HepG2 (cell line): ENCODE measurements around the gene TPM1. TPM values are rescaled to one million over a fixed set of nuclear protein-coding genes. Genes with fewer than 3 reads are reported as not detected.

Source experiments
- ATRX ChIP-seq: sonication (generic); formaldehyde crosslinking; IDR thresholded peaks from 2 replicates; pipeline ENCODE4 v1.4.0; 2020; ENCODE audit warnings: missing genetic modification reagents, borderline replicate concordance
- ERF ChIP-seq: IDR thresholded peaks from 2 replicates; pipeline ENCODE4 v1.6.1; 2018; ENCODE audit warnings: missing biosample characterization, missing genetic modification reagents
- HOXA9 ChIP-seq: sonication (generic); formaldehyde crosslinking; IDR thresholded peaks from 2 replicates; pipeline ENCODE4 v1.8.1; 2022; ENCODE audit warnings: missing genetic modification reagents, mild to moderate bottlenecking, moderate library complexity, borderline replicate concordance
- IRX3 ChIP-seq: sonication (generic); formaldehyde crosslinking; IDR thresholded peaks from 2 replicates; pipeline ENCODE4 v1.8.1; 2023; ENCODE audit warnings: mild to moderate bottlenecking, low read depth, missing genetic modification reagents, borderline replicate concordance
- MIXL1 ChIP-seq: IDR thresholded peaks from 2 replicates; pipeline ENCODE4 v1.6.1; 2016
- PCBP1 ChIP-seq: fragments of 200-400 bp; formaldehyde crosslinking; IDR thresholded peaks from 2 replicates; pipeline ENCODE4 v1.6.1; 2017; ENCODE audit warnings: mild to moderate bottlenecking, low read depth, low read length, borderline replicate concordance
- SP4 ChIP-seq: sonication (generic); formaldehyde crosslinking; IDR thresholded peaks from 2 replicates; pipeline ENCODE4 v1.8.1; 2023; ENCODE audit warnings: mild to moderate bottlenecking, missing genetic modification reagents
- SYNCRIP ChIP-seq: fragments of 200-400 bp; formaldehyde crosslinking; IDR thresholded peaks from 2 replicates; pipeline ENCODE4 v1.6.1; 2018; ENCODE audit warnings: mild to moderate bottlenecking, low read depth, low read length; ENCODE audit not compliant: insufficient read depth
- TEAD3 ChIP-seq: optimal IDR thresholded peaks from 2 replicates; pipeline ENCODE3; 2016; ENCODE audit warnings: borderline replicate concordance
- ZFP62 ChIP-seq: sonication (generic); formaldehyde crosslinking; IDR thresholded peaks from 2 replicates; pipeline ENCODE4 v1.4.0; 2020; ENCODE audit warnings: missing genetic modification reagents
- ZMYM2 ChIP-seq: sonication (generic); formaldehyde crosslinking; IDR thresholded peaks from 2 replicates; pipeline ENCODE4 v1.8.0; 2022; ENCODE audit warnings: mild to moderate bottlenecking, missing genetic modification reagents
- ZNF331 ChIP-seq: sonication (generic); formaldehyde crosslinking; IDR thresholded peaks from 2 replicates; pipeline ENCODE4 v1.4.0; 2020; ENCODE audit warnings: missing genetic modification reagents
- ZNF431 ChIP-seq: sonication (generic); formaldehyde crosslinking; IDR thresholded peaks from 2 replicates; pipeline ENCODE4 v1.9.0; 2022; ENCODE audit warnings: missing genetic modification reagents, low read depth, mild to moderate bottlenecking, borderline replicate concordance
- ZNF569 ChIP-seq: sonication (generic); formaldehyde crosslinking; IDR thresholded peaks from 2 replicates; pipeline ENCODE4 v1.5.0; 2020; ENCODE audit warnings: mild to moderate bottlenecking, missing genetic modification reagents, moderate library complexity, borderline replicate concordance
- ZNF776 ChIP-seq: sonication (generic); formaldehyde crosslinking; IDR thresholded peaks from 2 replicates; pipeline ENCODE4 v1.4.0; 2020; ENCODE audit warnings: mild to moderate bottlenecking, missing genetic modification reagents
- ZNF790 ChIP-seq: sonication (generic); formaldehyde crosslinking; IDR thresholded peaks from 2 replicates; pipeline ENCODE4 v1.8.0; 2022; ENCODE audit warnings: missing genetic modification reagents, mild to moderate bottlenecking, borderline replicate concordance
- polyA plus RNA-seq, 8 experiments: library from polyadenylated mRNA; depleted of rRNA in 3 of 8; stranded (reverse) in 7 of 8; unstranded in 1 of 8; fragments of >200 nt; fragmentation: Illumina TruSeq in 4 of 8; extraction: Trizol in 4 of 8; gene quantifications; 2 replicates each; pipeline versions ENCODE4 v1.2.1 to v1.2.3, GENCODE V29; 2011 to 2016; ENCODE audit warnings: low read depth in 4 of 8, missing spikeins in 1 of 8, mixed read lengths in 1 of 8; ENCODE audit not compliant: insufficient read depth in 1 of 8
- total RNA-seq, 5 experiments: library from RNA; depleted of rRNA; stranded (reverse); fragments of >200 nt; fragmentation: Illumina TruSeq; extraction: Trizol; gene quantifications; 2 replicates each; pipeline ENCODE4 v1.2.3, GENCODE V29; 2016; ENCODE audit warnings: low read depth in 1 of 5
- TF ChIP-seq, protein P1 (sequence below): sonication (generic); formaldehyde crosslinking; IDR thresholded peaks from 2 replicates; pipeline ENCODE4 v1.4.0; 2020; ENCODE audit warnings: missing genetic modification reagents, borderline replicate concordance
- TF ChIP-seq, protein P2 (sequence below): sonication (generic); formaldehyde crosslinking; conservative IDR thresholded peaks from 2 replicates; pipeline ENCODE4 v1.4.0; 2020; ENCODE audit warnings: missing genetic modification reagents
- TF ChIP-seq, protein P3 (sequence below): sonication (generic); formaldehyde crosslinking; IDR thresholded peaks from 2 replicates; pipeline ENCODE4 v1.5.1; 2020; ENCODE audit warnings: missing genetic modification reagents, mild to moderate bottlenecking, borderline replicate concordance
- TF ChIP-seq, protein P4 (sequence below): sonication (generic); formaldehyde crosslinking; IDR thresholded peaks from 2 replicates; pipeline ENCODE4 v1.5.0; 2020; ENCODE audit warnings: missing genetic modification reagents, mild to moderate bottlenecking, borderline replicate concordance
- TF ChIP-seq, protein P5 (sequence below): sonication (generic); formaldehyde crosslinking; IDR thresholded peaks from 2 replicates; pipeline ENCODE4 v1.4.0; 2020; ENCODE audit warnings: missing genetic modification reagents, borderline replicate concordance

TPM1 gene
- total and polyA plus RNA-seq, 2 of the 13 experiments (the other 11 are each of a cell fraction or from before 2014, with no cell fraction given): 98.9 to 109 TPM

DNA sequence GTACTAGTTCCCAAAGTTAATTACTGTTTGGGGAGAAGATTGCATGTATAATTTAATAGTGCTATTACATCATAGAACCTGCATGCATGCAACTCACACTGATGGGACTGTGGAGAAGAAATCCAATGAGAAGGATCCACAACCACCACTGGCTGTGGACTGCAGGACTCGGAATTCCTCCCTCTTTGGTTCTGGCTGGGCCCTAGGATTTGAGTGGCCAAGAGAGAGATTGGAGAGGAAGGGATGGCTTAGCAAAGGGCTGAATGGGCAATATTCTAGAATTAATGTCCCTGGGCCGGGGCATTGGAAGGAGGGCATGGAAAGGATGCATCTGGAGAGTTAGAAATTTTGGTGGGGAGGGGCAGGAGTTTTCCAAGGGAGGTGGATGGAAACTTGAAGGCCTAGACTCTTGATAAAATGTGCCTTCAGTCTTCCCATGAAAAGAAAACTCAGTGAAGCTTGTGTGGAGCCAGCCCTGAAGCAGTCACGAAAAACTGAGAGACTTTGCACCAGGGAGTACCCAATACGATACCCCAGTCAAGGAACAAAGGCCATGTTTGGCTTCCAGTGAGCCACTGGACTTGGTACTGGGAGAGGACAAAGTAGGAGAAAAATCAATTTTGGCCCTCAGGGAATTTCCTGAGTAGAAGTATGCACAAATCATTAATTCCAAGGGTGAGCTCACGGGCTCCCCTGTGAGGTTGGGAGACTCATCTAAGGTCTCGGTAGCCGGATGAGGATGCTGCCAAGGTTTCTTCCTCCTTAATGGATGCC is 31.4 kb upstream of the TPM1 start (continued):
- TF ChIP-seq, protein P1, sequence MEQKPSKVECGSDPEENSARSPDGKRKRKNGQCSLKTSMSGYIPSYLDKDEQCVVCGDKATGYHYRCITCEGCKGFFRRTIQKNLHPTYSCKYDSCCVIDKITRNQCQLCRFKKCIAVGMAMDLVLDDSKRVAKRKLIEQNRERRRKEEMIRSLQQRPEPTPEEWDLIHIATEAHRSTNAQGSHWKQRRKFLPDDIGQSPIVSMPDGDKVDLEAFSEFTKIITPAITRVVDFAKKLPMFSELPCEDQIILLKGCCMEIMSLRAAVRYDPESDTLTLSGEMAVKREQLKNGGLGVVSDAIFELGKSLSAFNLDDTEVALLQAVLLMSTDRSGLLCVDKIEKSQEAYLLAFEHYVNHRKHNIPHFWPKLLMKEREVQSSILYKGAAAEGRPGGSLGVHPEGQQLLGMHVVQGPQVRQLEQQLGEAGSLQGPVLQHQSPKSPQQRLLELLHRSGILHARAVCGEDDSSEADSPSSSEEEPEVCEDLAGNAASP (CRISPR knock-in tag): peak; percentile 46; the same call in 1 of the 2 replicates
- TF ChIP-seq ZNF431 (CRISPR knock-in tag) (no peak), IRX3 (CRISPR knock-in tag) (no peak), MIXL1 (CRISPR knock-in tag) (peak; percentile 77), ZNF331 (peak; percentile 52; the same call in 1 of the 2 replicates), ERF (peak; percentile 68), ZNF790 (CRISPR knock-in tag) (no peak), PCBP1 (no peak), SP4 (CRISPR knock-in tag) (no peak), ZNF776 (CRISPR knock-in tag) (no peak), ZFP62 (CRISPR knock-in tag) (no peak), ZMYM2 (CRISPR knock-in tag) (peak; percentile 94), SYNCRIP (no peak), ATRX (CRISPR knock-in tag) (no peak), ZNF569 (CRISPR knock-in tag) (no peak), HOXA9 (CRISPR knock-in tag) (no peak), TEAD3 (CRISPR knock-in tag) (peak; percentile 85)
- TF ChIP-seq, protein P2, sequence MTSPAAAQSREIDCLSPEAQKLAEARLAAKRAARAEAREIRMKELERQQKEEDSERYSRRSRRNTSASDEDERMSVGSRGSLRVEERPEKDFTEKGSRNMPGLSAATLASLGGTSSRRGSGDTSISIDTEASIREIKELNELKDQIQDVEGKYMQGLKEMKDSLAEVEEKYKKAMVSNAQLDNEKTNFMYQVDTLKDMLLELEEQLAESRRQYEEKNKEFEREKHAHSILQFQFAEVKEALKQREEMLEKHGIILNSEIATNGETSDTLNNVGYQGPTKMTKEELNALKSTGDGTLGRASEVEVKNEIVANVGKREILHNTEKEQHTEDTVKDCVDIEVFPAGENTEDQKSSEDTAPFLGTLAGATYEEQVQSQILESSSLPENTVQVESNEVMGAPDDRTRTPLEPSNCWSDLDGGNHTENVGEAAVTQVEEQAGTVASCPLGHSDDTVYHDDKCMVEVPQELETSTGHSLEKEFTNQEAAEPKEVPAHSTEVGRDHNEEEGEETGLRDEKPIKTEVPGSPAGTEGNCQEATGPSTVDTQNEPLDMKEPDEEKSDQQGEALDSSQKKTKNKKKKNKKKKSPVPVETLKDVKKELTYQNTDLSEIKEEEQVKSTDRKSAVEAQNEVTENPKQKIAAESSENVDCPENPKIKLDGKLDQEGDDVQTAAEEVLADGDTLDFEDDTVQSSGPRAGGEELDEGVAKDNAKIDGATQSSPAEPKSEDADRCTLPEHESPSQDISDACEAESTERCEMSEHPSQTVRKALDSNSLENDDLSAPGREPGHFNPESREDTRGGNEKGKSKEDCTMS (CRISPR knock-in tag): no peak
- TF ChIP-seq, protein P3, sequence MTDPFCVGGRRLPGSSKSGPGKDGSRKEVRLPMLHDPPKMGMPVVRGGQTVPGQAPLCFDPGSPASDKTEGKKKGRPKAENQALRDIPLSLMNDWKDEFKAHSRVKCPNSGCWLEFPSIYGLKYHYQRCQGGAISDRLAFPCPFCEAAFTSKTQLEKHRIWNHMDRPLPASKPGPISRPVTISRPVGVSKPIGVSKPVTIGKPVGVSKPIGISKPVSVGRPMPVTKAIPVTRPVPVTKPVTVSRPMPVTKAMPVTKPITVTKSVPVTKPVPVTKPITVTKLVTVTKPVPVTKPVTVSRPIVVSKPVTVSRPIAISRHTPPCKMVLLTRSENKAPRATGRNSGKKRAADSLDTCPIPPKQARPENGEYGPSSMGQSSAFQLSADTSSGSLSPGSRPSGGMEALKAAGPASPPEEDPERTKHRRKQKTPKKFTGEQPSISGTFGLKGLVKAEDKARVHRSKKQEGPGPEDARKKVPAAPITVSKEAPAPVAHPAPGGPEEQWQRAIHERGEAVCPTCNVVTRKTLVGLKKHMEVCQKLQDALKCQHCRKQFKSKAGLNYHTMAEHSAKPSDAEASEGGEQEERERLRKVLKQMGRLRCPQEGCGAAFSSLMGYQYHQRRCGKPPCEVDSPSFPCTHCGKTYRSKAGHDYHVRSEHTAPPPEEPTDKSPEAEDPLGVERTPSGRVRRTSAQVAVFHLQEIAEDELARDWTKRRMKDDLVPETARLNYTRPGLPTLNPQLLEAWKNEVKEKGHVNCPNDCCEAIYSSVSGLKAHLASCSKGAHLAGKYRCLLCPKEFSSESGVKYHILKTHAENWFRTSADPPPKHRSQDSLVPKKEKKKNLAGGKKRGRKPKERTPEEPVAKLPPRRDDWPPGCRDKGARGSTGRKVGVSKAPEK (CRISPR knock-in tag): no peak
- TF ChIP-seq, protein P4, sequence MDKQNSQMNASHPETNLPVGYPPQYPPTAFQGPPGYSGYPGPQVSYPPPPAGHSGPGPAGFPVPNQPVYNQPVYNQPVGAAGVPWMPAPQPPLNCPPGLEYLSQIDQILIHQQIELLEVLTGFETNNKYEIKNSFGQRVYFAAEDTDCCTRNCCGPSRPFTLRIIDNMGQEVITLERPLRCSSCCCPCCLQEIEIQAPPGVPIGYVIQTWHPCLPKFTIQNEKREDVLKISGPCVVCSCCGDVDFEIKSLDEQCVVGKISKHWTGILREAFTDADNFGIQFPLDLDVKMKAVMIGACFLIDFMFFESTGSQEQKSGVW: no peak
- TF ChIP-seq, protein P5, sequence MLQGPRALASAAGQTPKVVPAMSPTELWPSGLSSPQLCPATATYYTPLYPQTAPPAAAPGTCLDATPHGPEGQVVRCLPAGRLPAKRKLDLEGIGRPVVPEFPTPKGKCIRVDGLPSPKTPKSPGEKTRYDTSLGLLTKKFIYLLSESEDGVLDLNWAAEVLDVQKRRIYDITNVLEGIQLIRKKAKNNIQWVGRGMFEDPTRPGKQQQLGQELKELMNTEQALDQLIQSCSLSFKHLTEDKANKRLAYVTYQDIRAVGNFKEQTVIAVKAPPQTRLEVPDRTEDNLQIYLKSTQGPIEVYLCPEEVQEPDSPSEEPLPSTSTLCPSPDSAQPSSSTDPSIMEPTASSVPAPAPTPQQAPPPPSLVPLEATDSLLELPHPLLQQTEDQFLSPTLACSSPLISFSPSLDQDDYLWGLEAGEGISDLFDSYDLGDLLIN (CRISPR knock-in tag): no peak
